A549 (cell line): ENCODE data around the gene KANTR.

ENCODE experiments used
- CHD4 ChIP-seq: fragments of 200-600 bp; sonication (generic); IDR thresholded peaks from 2 replicates; pipeline ENCODE4 v1.6.1; 2016; ENCODE audit warnings: antibody characterized with exemption, mild to moderate bottlenecking, borderline replicate concordance
- CTCF ChIP-seq: fragments of >200 bp; sonication (Bioruptor Twin); formaldehyde crosslinking; IDR thresholded peaks from 3 replicates; pipeline ENCODE4 v1.5.1; 2016
- EP300 ChIP-seq, 2 experiments: fragments of >200 bp; sonication (Bioruptor Twin); formaldehyde crosslinking; IDR thresholded peaks; 2 replicates in 1 of 2; 3 replicates in 1 of 2; pipeline ENCODE4 v1.6.1; 2016 to 2017

- TF ChIP-seq CTCF: no peak
- no peak for TF ChIP-seq EP300 (IDR thresholded peaks at IDR 0.05)
- no peak for TF ChIP-seq CHD4
Observed at GRCh38 chrX:53088136-53088974, 5.6 kb upstream of the KANTR start.
